Upper lobe of left lung (tissue), 6 donors: ENCODE measurements around the gene CYGB. TPM values are rescaled to one million over a fixed set of nuclear protein-coding genes. Genes with fewer than 3 reads are reported as not detected.

Source experiments
- ATAC-seq, 2 donors: fragments of 200-7000 bp; cut with Tn5 transposase; one replicate each; pipeline ENCODE4 v1.9.1; 2022; ENCODE audit warnings: mild to moderate bottlenecking in 2 of 2, moderate library complexity in 2 of 2; ENCODE audit not compliant: low FRiP score in 2 of 2
- DNase-seq, 2 donors: peaks; one replicate each; pipeline ENCODE4 v3.0.0-alpha.2; 2019 to 2020
- H3K27ac ChIP-seq, 4 donors: fragments of 200-600 bp; sonication (generic); one replicate each; pipeline ENCODE4 v1.5.1; 2016 to 2019
- H3K27me3 ChIP-seq, 4 donors: fragments of 200-600 bp; sonication (generic); one replicate each; pipeline ENCODE4 v1.5.1; 2017 to 2019
- H3K36me3 ChIP-seq, 4 donors: fragments of 200-600 bp; sonication (generic); one replicate each; pipeline ENCODE4 v1.5.1; 2016 to 2019
- H3K4me1 ChIP-seq, 4 donors: fragments of 200-600 bp; sonication (generic); one replicate each; pipeline ENCODE4 v1.5.1; 2018 to 2019
- H3K4me3 ChIP-seq, 4 donors: fragments of 200-600 bp; sonication (generic); one replicate each; pipeline ENCODE4 v1.5.1; 2017 to 2019; ENCODE audit warnings: mild to moderate bottlenecking in 2 of 4, moderate library complexity in 1 of 4
- H3K9me3 ChIP-seq, 4 donors: fragments of 200-600 bp; sonication (generic); one replicate each; pipeline ENCODE4 v1.5.1; 2018 to 2019
- CTCF ChIP-seq, 6 experiments: fragments of 450-650 bp in 4 of 6; fragments of 200-600 bp in 2 of 6; sonication (generic) in 2 of 6; IDR thresholded peaks; one replicate each; pipeline ENCODE4 v1.5.1; 2016 to 2019; ENCODE audit warnings: antibody characterized with exemption in 6 of 6
- EP300 ChIP-seq, 4 donors: sonication (generic); formaldehyde crosslinking; IDR thresholded peaks; one replicate each; pipeline ENCODE4 v1.5.1; 2017; ENCODE audit warnings: antibody characterized with exemption in 4 of 4, control low read depth in 2 of 4
- POLR2A ChIP-seq, 4 donors: fragments of 450-650 bp; IDR thresholded peaks; one replicate each; pipeline ENCODE4 v1.5.1; 2016 to 2017; ENCODE audit warnings: antibody characterized with exemption in 4 of 4, mild to moderate bottlenecking in 2 of 4
- POLR2AphosphoS5 ChIP-seq, 2 donors: sonication (generic); formaldehyde crosslinking; IDR thresholded peaks; one replicate each; pipeline ENCODE4 v1.5.1; 2017; ENCODE audit warnings: antibody characterized with exemption in 2 of 2
- WGBS, 2 donors: methylation state at CpG; one replicate each; pipeline ENCODE4 v1.1.5; 2017 to 2018; 5-methylcytosine and 5-hydroxymethylcytosine counted together
- total RNA-seq, 6 donors: library from RNA; depleted of rRNA in 4 of 6; stranded (reverse); fragments of >200 nt in 4 of 6; gene quantifications; one replicate each; pipeline versions ENCODE4 v1.1.0 to v1.2.1, GENCODE V29; 2016 to 2021
- donor health status: DM: no; HTN: no; CAD: no; lungs with moderate emphysema.
- donor health status: DM: no; HTN: yes; CAD: no; lungs with severe emphysema.

The CYGB gene
- total RNA-seq, 6 donors from 2014 or later: 6.4 to 33.9 (median 16.6) TPM

GRCh38 chr17:76501018-76501826, 36.3 kb downstream of the CYGB start, which contains the start of gene RHBDF2:
TSS of gene RHBDF2 (minus strand) at chr17:76501423. CDS start at chr17:76481524, 19,899 bp downstream.
- ATAC-seq: peak; percentile 93 to 95

GRCh38 chr17:76500747-76501017, 36.8 kb downstream of the CYGB start:
- Histone ChIP-seq H3K27ac (peak overlapping the region; percentile 91 to 95 (median 94)), H3K36me3 (no peaks in the 10 kb centered on the region), H3K4me1 (peaks cover 47 to 58% (median 53%) of the 10 kb centered on the region in 4 donors), H3K4me3 (peak overlapping the region; percentile 71 to 82 (median 74)), H3K27me3 (no peaks in the 10 kb centered on the region), H3K9me3 (no peaks in the 10 kb centered on the region)
- DNase-seq: no peak
- no peak for TF ChIP-seq CTCF (IDR thresholded peaks at IDR 0.05)
- ATAC-seq: no peak
- WGBS, 2 donors: 3 to 10% methylated on average over 6 to 10 of the region's 10 CpGs

More at GRCh38 chr17:76501018-76501826, 36.3 kb downstream of the CYGB start, which contains the start of gene RHBDF2:
- Histone ChIP-seq H3K27ac (peak within 1 kb of the TSS; percentile 91 to 95 (median 94)), H3K9me3 (no peaks in the 10 kb centered on the region), H3K27me3 (no peaks in the 10 kb centered on the region), H3K36me3 (no peaks in the 10 kb centered on the region), H3K4me3 (peak within 1 kb of the TSS; percentile 71 to 82 (median 74)), H3K4me1 (peaks cover 45 to 55% (median 51%) of the 10 kb centered on the region in 4 donors)
- 2 to 5% methylated on average over 8 to 25 of the region's 72 CpGs for WGBS, 2 donors
- TF ChIP-seq POLR2A (IDR thresholded peaks at IDR 0.05): peak in 3 of 4 donors; percentile 77 to 99 (median 82)
- TF ChIP-seq CTCF (IDR thresholded peaks at IDR 0.05): peak in 3 of 6 experiments; percentile 10 to 37 (median 24)
- TF ChIP-seq EP300 (IDR thresholded peaks at IDR 0.05): no peak
- TF ChIP-seq POLR2AphosphoS5 (IDR thresholded peaks at IDR 0.05): peak; percentile 85
- peak; percentile 96 to 100 for DNase-seq

- WGBS, 2 donors: 47 to 60% methylated on average over 12 to 17 of the region's 17 CpGs
- H3K4me3 ChIP-seq: peak overlapping the region; percentile 71 to 82 (median 74)
- H3K27me3 ChIP-seq: no peaks in the 10 kb centered on the region
- peak overlapping the region; percentile 91 to 95 (median 94) for H3K27ac ChIP-seq
- H3K36me3 ChIP-seq: no peaks in the 10 kb centered on the region
- no peaks in the 10 kb centered on the region for H3K9me3 ChIP-seq
- DNase-seq (peak in 1 of 2 donors; percentile 49), ATAC-seq (no peak)
- H3K4me1 ChIP-seq: peaks cover 47 to 61% (median 53%) of the 10 kb centered on the region in 4 donors
- TF ChIP-seq EP300 (IDR thresholded peaks at IDR 0.05): no peak
- no peak for TF ChIP-seq CTCF (IDR thresholded peaks at IDR 0.05)
- peak in 2 of 4 donors; percentile 34 to 61 for TF ChIP-seq POLR2A (IDR thresholded peaks at IDR 0.05)
- peak; percentile 19 to 90 for TF ChIP-seq POLR2AphosphoS5 (IDR thresholded peaks at IDR 0.05)
Observed at GRCh38 chr17:76500074-76500746, 37.3 kb downstream of the CYGB start.

GRCh38 chr17:76499267-76499667, 38.2 kb downstream of the CYGB start:
- H3K4me1 ChIP-seq: peaks cover 49 to 69% (median 62%) of the 10 kb centered on the region in 4 donors
- H3K27ac ChIP-seq: peak overlapping the region; percentile 91 to 95 (median 94)
- no peak for DNase-seq
- 61 to 77% methylated on average over 5 of the region's 5 CpGs for WGBS, 2 donors
- peak in 1 of 4 donors; percentile 14 for TF ChIP-seq POLR2A (IDR thresholded peaks at IDR 0.05)
- TF ChIP-seq POLR2AphosphoS5 (IDR thresholded peaks at IDR 0.05): no peak
- ATAC-seq: no peak
- no peaks in the 10 kb centered on the region for H3K36me3 ChIP-seq
- peak overlapping the region in 3 of 4 donors; percentile 74 to 82 (median 75) for H3K4me3 ChIP-seq
- no peaks in the 10 kb centered on the region for H3K9me3 ChIP-seq
- no peaks in the 10 kb centered on the region for H3K27me3 ChIP-seq

- DNase-seq (no peak), ATAC-seq (no peak)
- peak overlapping the region in 2 of 4 donors; percentile 74 to 82 for H3K4me3 ChIP-seq
- TF ChIP-seq EP300 (IDR thresholded peaks at IDR 0.05): no peak
- TF ChIP-seq POLR2A (IDR thresholded peaks at IDR 0.05): no peak
- no peak for TF ChIP-seq CTCF (IDR thresholded peaks at IDR 0.05)
- no peak for TF ChIP-seq POLR2AphosphoS5 (IDR thresholded peaks at IDR 0.05)
- 35 to 50% methylated on average over 4 of the region's 4 CpGs for WGBS, 2 donors
- H3K27ac ChIP-seq: peak overlapping the region; percentile 91 to 95 (median 94)
- no peaks in the 10 kb centered on the region for H3K27me3 ChIP-seq
- peaks cover 53 to 72% (median 66%) of the 10 kb centered on the region in 4 donors for H3K4me1 ChIP-seq
- H3K36me3 ChIP-seq: no peaks in the 10 kb centered on the region
- H3K9me3 ChIP-seq: no peaks in the 10 kb centered on the region
Observed at GRCh38 chr17:76498876-76499251, 38.6 kb downstream of the CYGB start.
